HL-60 (cell line): ENCODE data around the gene EEF1AKMT3.

Experiments
- CTCF ChIP-seq: IDR thresholded peaks from one replicate; pipeline ENCODE4 v1.5.1; 2011; ENCODE audit warnings: low read length, control low read depth, inconsistent platforms; ENCODE audit not compliant: insufficient read depth
- GABPA ChIP-seq: IDR thresholded peaks from 2 replicates; pipeline ENCODE4 v1.6.1; 2012; ENCODE audit warnings: low read depth
- POLR2AphosphoS5 ChIP-seq: IDR thresholded peaks from 2 replicates; pipeline ENCODE4 v1.6.1; 2012; ENCODE audit warnings: low read depth

DNA sequence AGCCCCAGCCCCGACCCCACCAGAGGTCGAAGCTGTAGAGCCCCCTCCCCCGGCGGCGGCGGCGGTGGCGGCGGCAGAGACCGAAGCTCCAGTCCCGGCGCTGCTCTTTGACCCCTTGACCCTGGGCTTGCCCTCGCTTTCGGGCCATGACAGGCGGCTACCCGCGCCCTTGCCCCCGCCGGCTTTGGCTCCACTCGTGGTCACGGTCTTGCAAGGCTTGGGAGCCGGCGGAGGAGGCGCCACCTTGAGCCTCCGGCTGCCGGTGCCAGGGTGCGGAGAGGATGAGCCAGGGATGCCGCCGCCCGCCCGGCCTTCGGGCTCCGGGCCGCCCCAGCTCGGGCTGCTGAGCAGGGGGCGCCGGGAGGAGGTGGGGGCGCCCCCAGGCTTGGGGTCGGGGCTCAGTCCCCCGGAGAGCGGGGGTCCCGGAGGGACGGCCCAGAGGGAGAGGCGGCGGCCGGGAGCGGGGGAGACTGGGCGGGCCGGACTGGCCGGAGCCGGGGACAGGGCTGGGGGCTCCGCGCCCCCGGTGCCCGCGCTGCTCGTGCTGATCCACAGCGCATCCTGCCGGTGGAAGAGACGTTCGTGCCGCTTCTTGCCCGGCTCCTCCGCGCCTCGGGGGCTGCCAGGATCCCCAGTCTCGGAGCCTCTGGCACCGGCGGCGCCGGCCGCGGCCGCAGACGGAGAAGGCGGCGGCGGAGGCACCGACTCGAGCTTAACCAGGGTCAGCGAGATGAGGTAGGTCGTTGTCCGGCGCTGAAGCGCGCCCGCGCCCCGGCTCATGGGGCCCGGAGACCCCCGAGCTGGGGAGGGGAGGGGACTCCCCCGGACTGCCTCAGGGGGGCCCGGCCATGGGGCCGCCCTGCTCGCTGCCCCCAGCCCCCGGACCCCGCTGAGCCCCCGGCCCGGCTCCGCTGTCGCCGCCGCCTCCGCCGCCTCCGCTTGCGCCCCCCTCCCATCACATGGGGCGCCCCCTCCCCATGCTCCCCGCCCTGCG, 34.6 kb upstream of the EEF1AKMT3 start:
- no peak for TF ChIP-seq CTCF
- no peak for TF ChIP-seq GABPA
- TF ChIP-seq POLR2AphosphoS5 = no peak
